Omental fat pad (tissue), 4 donors: ENCODE results near the gene ADAM29. TPM values are rescaled to one million over a fixed set of nuclear protein-coding genes. Genes with fewer than 3 reads are reported as not detected.

Source experiments
- ATAC-seq: fragments of 150-250 bp; one replicate; pipeline ENCODE4 v1.9.1; 2016; ENCODE audit warnings: mild to moderate bottlenecking, moderate library complexity; ENCODE audit not compliant: low FRiP score
- DNase-seq: peaks from one replicate; pipeline ENCODE4 v3.0.0-alpha.2; 2019; ENCODE audit warnings: low spot score
- total RNA-seq, 4 donors: library from RNA; depleted of rRNA; stranded (reverse); fragments of >200 nt; gene quantifications; one replicate each; pipeline ENCODE4 v1.1.0, GENCODE V29; 2016
- TF ChIP-seq, protein P1 (sequence below), 3 donors: fragments of 450-650 bp; IDR thresholded peaks; one replicate each; pipeline ENCODE4 v1.5.1; 2016 to 2017; ENCODE audit warnings: antibody characterized with exemption in 3 of 3, mild to moderate bottlenecking in 3 of 3, moderate library complexity in 2 of 3

Gene ADAM29
- total RNA-seq, 4 donors from 2014 or later = not detected

DNA sequence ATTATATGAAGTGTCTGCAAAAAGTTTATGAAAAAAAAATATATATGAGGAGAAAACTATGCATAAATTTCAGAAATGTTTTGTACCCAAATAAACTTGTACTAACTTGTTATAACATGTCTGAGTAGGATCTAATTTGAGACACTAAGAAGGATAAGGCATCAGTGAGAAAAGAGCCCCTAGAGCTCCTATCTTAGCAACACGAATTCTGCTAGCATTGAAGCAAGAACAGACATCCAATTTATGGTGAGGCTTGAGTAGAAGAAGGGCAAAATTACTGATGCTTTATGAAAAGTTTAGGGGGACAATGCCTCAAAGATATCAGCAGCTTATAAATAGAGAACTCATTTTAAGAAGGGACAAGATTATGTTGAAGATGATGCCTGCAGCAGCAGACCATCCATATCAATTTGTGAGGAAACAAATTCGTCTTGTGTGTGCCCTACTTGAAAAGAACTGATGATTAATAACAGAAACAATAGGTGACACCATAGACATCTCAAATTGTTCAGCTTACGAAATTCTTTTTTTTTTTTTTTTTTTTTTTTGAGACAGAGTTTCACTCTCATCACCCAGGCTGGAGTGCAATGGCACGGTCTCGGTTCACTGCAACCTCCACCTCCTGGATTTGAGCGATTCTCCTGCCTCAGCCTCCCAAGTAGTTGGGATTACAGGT is 35.7 kb upstream of the ADAM29 start:
- ATAC-seq (no peak), DNase-seq (no peak)
- TF ChIP-seq, protein P1, sequence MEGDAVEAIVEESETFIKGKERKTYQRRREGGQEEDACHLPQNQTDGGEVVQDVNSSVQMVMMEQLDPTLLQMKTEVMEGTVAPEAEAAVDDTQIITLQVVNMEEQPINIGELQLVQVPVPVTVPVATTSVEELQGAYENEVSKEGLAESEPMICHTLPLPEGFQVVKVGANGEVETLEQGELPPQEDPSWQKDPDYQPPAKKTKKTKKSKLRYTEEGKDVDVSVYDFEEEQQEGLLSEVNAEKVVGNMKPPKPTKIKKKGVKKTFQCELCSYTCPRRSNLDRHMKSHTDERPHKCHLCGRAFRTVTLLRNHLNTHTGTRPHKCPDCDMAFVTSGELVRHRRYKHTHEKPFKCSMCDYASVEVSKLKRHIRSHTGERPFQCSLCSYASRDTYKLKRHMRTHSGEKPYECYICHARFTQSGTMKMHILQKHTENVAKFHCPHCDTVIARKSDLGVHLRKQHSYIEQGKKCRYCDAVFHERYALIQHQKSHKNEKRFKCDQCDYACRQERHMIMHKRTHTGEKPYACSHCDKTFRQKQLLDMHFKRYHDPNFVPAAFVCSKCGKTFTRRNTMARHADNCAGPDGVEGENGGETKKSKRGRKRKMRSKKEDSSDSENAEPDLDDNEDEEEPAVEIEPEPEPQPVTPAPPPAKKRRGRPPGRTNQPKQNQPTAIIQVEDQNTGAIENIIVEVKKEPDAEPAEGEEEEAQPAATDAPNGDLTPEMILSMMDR (IDR thresholded peaks at IDR 0.05) = no peak

DNA sequence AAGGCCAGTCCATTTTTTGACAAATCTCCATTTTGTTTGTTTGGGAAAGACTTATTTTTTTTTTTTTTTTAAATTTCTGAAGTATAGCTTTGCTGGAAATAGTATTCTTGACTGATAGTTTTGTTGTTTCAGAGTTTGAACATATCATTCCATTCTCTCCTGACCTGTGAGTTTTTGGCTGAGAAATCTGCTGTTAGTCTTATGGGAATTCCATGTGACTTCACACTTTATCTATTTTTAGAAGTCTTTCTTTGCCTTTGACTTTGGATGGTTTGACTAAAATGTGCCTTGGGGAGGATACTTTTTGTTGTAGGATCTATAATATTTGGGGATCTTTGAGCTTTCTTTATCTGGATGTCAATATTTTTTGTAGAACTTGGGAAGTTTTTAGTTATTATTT is 10.7 kb upstream of the ADAM29 start:
- DNase-seq = no peak

DNA sequence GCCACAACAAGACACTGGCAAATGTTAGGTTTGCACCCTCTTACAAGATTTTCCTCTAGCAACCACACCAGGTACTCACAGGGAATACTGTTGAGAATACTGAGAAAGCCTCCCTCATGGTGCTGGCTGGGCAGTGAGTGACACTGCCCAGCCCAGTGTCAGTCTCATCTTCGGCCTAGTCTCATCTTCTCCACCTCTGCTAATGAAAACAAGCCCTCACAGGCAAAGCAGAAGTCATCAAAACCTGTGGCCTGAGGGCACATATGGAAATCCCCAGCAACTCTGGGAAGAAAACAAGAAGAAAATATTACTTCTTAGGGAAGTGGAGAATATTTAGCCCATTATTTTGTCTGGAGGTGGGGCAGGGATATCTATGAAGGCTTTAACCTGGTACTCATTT is 7.9 kb upstream of the ADAM29 start:
- no peak for DNase-seq
- TF ChIP-seq, protein P1 (IDR thresholded peaks at IDR 0.05) = no peak
- ATAC-seq = no peak

More for the DNA sequence above, 10.7 kb upstream of the ADAM29 start:
- no peak for ATAC-seq
- TF ChIP-seq, protein P1 (IDR thresholded peaks at IDR 0.05) = no peak

DNA sequence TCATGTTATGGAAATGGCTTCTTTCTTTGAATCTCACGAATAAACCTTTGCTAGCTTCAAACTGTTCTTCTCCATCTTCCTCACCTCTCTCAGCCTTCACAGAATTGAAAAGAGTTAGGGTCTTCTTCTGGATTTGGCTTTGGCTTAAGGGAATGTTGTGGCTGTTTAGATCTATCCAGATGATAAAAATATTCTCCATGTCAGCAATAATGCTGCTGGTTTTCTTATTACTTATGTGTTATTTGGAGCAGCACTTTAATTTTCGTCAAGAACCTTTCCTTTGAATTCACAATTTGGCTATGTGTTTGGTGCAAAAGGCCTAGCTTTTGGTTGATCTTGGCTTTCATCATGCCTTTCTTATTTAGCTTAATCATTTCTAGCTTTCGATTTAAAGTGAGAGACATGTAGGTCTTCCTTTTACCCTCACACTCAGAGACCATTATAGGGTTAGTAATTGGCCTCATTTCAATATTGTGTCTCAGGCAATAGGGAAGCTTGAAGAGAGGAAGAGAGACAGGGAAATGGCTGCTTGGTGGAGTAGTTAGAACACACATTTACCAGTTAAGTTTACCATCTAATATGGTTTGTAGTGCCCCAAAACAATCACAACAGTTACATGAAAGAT is 5.1 kb upstream of the ADAM29 start:
- ATAC-seq (no peak), DNase-seq (no peak)
- TF ChIP-seq, protein P1 (IDR thresholded peaks at IDR 0.05) = no peak

DNA sequence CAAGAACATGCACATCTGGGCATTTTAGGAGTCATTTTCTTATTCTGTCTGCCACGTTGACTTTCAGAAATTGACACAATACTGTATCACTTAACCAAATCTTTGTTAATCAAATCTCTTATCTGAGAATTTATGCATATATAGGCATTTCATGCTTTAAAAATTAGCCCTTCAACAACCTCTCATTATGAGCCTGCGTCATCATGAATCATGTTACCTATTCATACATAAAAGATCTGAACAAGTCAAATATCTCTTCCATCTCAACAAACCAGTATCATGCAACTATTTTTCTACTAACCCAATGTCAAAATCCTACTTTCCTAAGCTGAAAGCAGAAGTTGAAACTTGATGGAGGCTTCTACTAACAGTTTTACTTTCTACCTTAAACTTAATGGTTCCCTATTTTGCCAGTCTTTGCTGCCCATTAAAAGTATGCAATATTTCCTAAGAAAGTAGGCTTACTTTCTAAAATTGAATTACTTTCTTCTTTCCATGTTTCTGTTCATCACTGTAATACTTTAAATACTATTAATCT is 1.8 kb downstream of the ADAM29 start:
- TF ChIP-seq, protein P1 (IDR thresholded peaks at IDR 0.05) = no peak
- ATAC-seq = no peak

DNA sequence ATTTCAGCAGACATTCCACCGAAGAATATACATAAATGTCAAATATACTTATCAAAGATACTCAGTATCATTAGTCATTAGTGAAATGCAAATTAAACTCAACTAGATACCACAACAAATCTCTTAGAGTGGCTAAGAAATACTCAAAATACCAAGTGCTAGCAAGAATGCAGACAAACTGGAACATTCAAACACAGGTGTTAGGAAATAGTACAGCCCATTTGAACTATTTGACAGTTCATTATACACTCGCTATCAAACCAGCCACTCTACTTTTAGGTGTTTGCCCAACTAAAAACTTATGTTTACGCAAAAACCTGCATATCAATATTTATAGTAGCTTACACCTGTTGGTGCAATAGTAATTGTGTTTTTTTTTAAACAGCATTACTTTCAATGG is 8.8 kb downstream of the ADAM29 start:
- ATAC-seq (no peak), DNase-seq (no peak)
- TF ChIP-seq, protein P1 (IDR thresholded peaks at IDR 0.05) = no peak

More for the DNA sequence above, 1.8 kb downstream of the ADAM29 start:
- no peak for DNase-seq

DNA sequence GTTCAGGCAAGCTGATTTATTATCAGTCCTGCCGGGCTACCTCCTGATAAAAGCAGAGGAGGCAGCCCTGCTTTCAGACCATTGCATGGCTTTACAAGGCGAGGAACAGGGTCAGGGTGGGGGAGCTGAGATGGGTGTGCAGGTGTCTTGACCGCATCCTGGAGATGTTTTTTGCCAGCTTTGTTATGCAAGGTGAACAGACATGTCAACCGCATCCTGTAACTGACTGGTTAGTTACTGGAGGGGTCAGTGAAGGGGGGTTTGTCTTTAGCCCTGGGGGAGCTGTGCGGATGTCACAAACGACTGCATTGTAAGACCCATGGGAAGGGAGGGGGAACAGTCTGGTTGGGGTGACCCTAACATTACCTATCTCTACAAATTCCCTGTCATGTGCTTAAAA is 10.0 kb downstream of the ADAM29 start:
- no peak for ATAC-seq
- no peak for DNase-seq
- TF ChIP-seq, protein P1 (IDR thresholded peaks at IDR 0.05) = no peak
